Natural killer cell (primary cell): ENCODE measurements around the gene ALDH1L1. TPM values are rescaled to one million over a fixed set of nuclear protein-coding genes. Genes with fewer than 3 reads are reported as not detected.

Source experiments
- ATAC-seq, 3 donors: fragments of 150-1000 bp in 2 of 3; fragments of 200-7000 bp in 1 of 3; cut with Tn5 transposase; 1 replicate in 1 of 3; 2 replicates in 2 of 3; pipeline ENCODE4 v1.10.0; 2021; ENCODE audit warnings: mild to moderate bottlenecking in 2 of 3, moderate library complexity in 2 of 3
- DNase-seq, 2 donors: peaks; one replicate each; pipeline versions ENCODE4 v3.0.0 to v3.0.0-alpha.2; 2013 to 2021; ENCODE audit warnings: mixed read lengths in 1 of 2
- H3K27ac ChIP-seq: one replicate; pipeline ENCODE4 v1.5.1; 2013; ENCODE audit warnings: mild to moderate bottlenecking, low read length
- H3K27me3 ChIP-seq: one replicate; pipeline ENCODE4 v1.6.1; 2013; ENCODE audit warnings: low read length; ENCODE audit not compliant: control insufficient read depth, insufficient read depth
- H3K36me3 ChIP-seq: one replicate; pipeline ENCODE4 v1.6.1; 2013; ENCODE audit warnings: low read length; ENCODE audit not compliant: control insufficient read depth, insufficient read depth
- H3K4me1 ChIP-seq: one replicate; pipeline ENCODE4 v1.6.1; 2013; ENCODE audit warnings: low read length; ENCODE audit not compliant: control insufficient read depth, insufficient read depth
- H3K4me3 ChIP-seq: one replicate; pipeline ENCODE4 v1.5.1; 2013; ENCODE audit warnings: low read length
- H3K9me3 ChIP-seq: one replicate; pipeline ENCODE4 v1.6.1; 2013; ENCODE audit warnings: low read length; ENCODE audit not compliant: control insufficient read depth, insufficient read depth
- H3K27ac Mint-ChIP-seq, 2 donors: one replicate each; pipeline ENCODE4 v1.8.0; 2022; ENCODE audit warnings: mild to moderate bottlenecking in 2 of 2, mixed read lengths in 2 of 2, moderate library complexity in 1 of 2
- H3K27me3 Mint-ChIP-seq, 2 donors: one replicate each; pipeline ENCODE4 v1.8.0; 2022; ENCODE audit warnings: low read depth in 2 of 2, mixed read lengths in 2 of 2
- H3K36me3 Mint-ChIP-seq: one replicate; pipeline ENCODE4 v1.8.0; 2022; ENCODE audit warnings: mixed read lengths
- H3K4me1 Mint-ChIP-seq, 2 donors: one replicate each; pipeline ENCODE4 v1.8.0; 2022; ENCODE audit warnings: mixed read lengths in 2 of 2
- H3K4me3 Mint-ChIP-seq: one replicate; pipeline ENCODE4 v1.8.0; 2022; ENCODE audit warnings: mild to moderate bottlenecking, moderate library complexity, mixed read lengths
- H3K9me3 Mint-ChIP-seq, 2 donors: one replicate each; pipeline ENCODE4 v1.8.0; 2022; ENCODE audit warnings: mixed read lengths in 2 of 2
- CTCF ChIP-seq: fragments of 200-600 bp; IDR thresholded peaks from one replicate; pipeline ENCODE4 v1.8.0; 2022; ENCODE audit warnings: antibody characterized with exemption
- WGBS: methylation state at CpG from one replicate; pipeline ENCODE4 v1.1.7; 2013; ENCODE audit warnings: missing lambda C conversion rate; ENCODE audit not compliant: insufficient coverage; 5-methylcytosine and 5-hydroxymethylcytosine counted together
- intact Hi-C: fragments of 100-400 bp; cut with micrococcal nuclease; formaldehyde crosslinking; loops from one replicate; pipeline ENCODE4 v1.14.2; 2022
- total RNA-seq, 4 donors: library from RNA; stranded (reverse); fragments of 120-200 nt in 1 of 4; gene quantifications; one replicate each; pipeline versions ENCODE4 v1.2.3 to v1.2.4, GENCODE V29; 2013 to 2022

Gene ALDH1L1
- total RNA-seq, 3 donors from 2014 or later (not counting 1 experiment from before 2014, with no cell fraction given): not detected

GRCh38 chr3:126211569-126211968 is 31.2 kb upstream of the ALDH1L1 start:
- Histone ChIP-seq H3K4me3 (no peak overlapping the region), H3K27ac (no peak overlapping the region), H3K36me3 (no peaks in the 10 kb centered on the region), H3K9me3 (no peaks in the 10 kb centered on the region), H3K4me1 (peaks cover 3% of the 10 kb centered on the region), H3K27me3 (peaks cover 11% of the 10 kb centered on the region)
- TF ChIP-seq CTCF: no peak
- no peaks in the 10 kb centered on the region for H3K36me3 Mint-ChIP-seq
- H3K4me1 Mint-ChIP-seq: peaks cover 0 to 5% of the 10 kb centered on the region in 2 donors
- no peak for ATAC-seq
- WGBS: 87% methylated on average over 7 of the region's 7 CpGs
- H3K4me3 Mint-ChIP-seq: no peak overlapping the region
- H3K9me3 Mint-ChIP-seq: no peaks in the 10 kb centered on the region
- no peak for DNase-seq
- intact Hi-C loops: no loop called here
- no peak overlapping the region for H3K27ac Mint-ChIP-seq
- H3K27me3 Mint-ChIP-seq: peaks cover 43 to 52% of the 10 kb centered on the region in 2 donors

- intact Hi-C loops: no loop called here
- ATAC-seq (no peak), DNase-seq (no peak)
- no peak for TF ChIP-seq CTCF
- H3K27me3 Mint-ChIP-seq: peaks cover 40 to 44% of the 10 kb centered on the region in 2 donors
- H3K4me1 ChIP-seq: peaks cover 3% of the 10 kb centered on the region
- no peaks in the 10 kb centered on the region for H3K36me3 Mint-ChIP-seq
- no peak overlapping the region for H3K27ac Mint-ChIP-seq
- H3K27me3 ChIP-seq: peaks cover 11% of the 10 kb centered on the region
- H3K4me3 Mint-ChIP-seq: no peak overlapping the region
- H3K27ac ChIP-seq: no peak overlapping the region
- no peaks in the 10 kb centered on the region for H3K36me3 ChIP-seq
- 77% methylated on average over 6 of the region's 6 CpGs for WGBS
- no peaks in the 10 kb centered on the region for H3K9me3 Mint-ChIP-seq
- no peaks in the 10 kb centered on the region for H3K9me3 ChIP-seq
- H3K4me3 ChIP-seq: no peak overlapping the region
- H3K4me1 Mint-ChIP-seq: peaks cover 0 to 5% of the 10 kb centered on the region in 2 donors
Measured at GRCh38 chr3:126210606-126211005, 30.2 kb upstream of the ALDH1L1 start.

GRCh38 chr3:126209741-126210140 is 29.4 kb upstream of the ALDH1L1 start:
- Mint-ChIP-seq H3K4me3 (no peak overlapping the region), H3K36me3 (no peaks in the 10 kb centered on the region), H3K9me3 (no peaks in the 10 kb centered on the region), H3K4me1 (peaks cover 0 to 5% of the 10 kb centered on the region in 2 donors), H3K27me3 (peaks cover 42% of the 10 kb centered on the region in 2 donors), H3K27ac (no peak overlapping the region)
- Histone ChIP-seq H3K4me3 (no peak overlapping the region), H3K27me3 (peaks cover 11% of the 10 kb centered on the region), H3K4me1 (peaks cover 3% of the 10 kb centered on the region), H3K9me3 (no peaks in the 10 kb centered on the region), H3K27ac (no peak overlapping the region), H3K36me3 (no peaks in the 10 kb centered on the region)
- DNase-seq (no peak), ATAC-seq (no peak)
- intact Hi-C loops: no loop called here
- TF ChIP-seq CTCF: no peak
- WGBS: 84% methylated on average over 4 of the region's 4 CpGs

GRCh38 chr3:126208606-126209256 is 28.3 kb upstream of the ALDH1L1 start:
- Mint-ChIP-seq H3K27me3 (peaks cover 35 to 42% of the 10 kb centered on the region in 2 donors), H3K9me3 (no peaks in the 10 kb centered on the region), H3K27ac (no peak overlapping the region), H3K4me1 (peaks cover 0 to 5% of the 10 kb centered on the region in 2 donors), H3K4me3 (no peak overlapping the region), H3K36me3 (no peaks in the 10 kb centered on the region)
- peaks cover 3% of the 10 kb centered on the region for H3K27me3 ChIP-seq
- no peak overlapping the region for H3K27ac ChIP-seq
- WGBS: 75% methylated on average over 11 of the region's 11 CpGs
- no peak overlapping the region for H3K4me3 ChIP-seq
- intact Hi-C loops: no loop called here
- peaks cover 3% of the 10 kb centered on the region for H3K4me1 ChIP-seq
- DNase-seq (no peak), ATAC-seq (no peak)
- no peaks in the 10 kb centered on the region for H3K9me3 ChIP-seq
- H3K36me3 ChIP-seq: no peaks in the 10 kb centered on the region
- TF ChIP-seq CTCF: no peak
